Measurements from ENCODE around the gene CD1B. TPM values are rescaled to one million over a fixed set of nuclear protein-coding genes. Genes with fewer than 3 reads are reported as not detected.

CD1B gene
- total and polyA plus RNA-seq, 9 of the 15 experiments (the other 6 are each of a cell fraction or from before 2014, with no cell fraction given): not detected

- FAIRE-seq (no peak), DNase-seq (ENCODE audit: extremely low read depth in 1 of 4, low spot score in 3 of 4) (no peak), ATAC-seq (no peak)
- no peak overlapping the region for H3K9ac ChIP-seq (ENCODE audit: insufficient read depth in 1 of 2, low read depth in 2 of 2, low read length in 2 of 2)
- 0% methylated on average over 7 of the region's 7 CpGs for WGBS (ENCODE audit: insufficient coverage, low coverage, missing lambda C conversion rate)
- H4K20me1 ChIP-seq (replicated peaks; ENCODE audit: control insufficient read depth, insufficient read depth, low read length): no peaks in the 10 kb centered on the region
- H3K27me3 ChIP-seq (ENCODE audit: control insufficient read depth in 2 of 2, insufficient read depth in 2 of 2, low read length in 2 of 2): no peaks in the 10 kb centered on the region
- H3K4me2 ChIP-seq (ENCODE audit: insufficient read depth, low read length): no peak overlapping the region
- ChIA-PET CTCF (ENCODE audit: low intra/inter-chr PET ratio) (interaction anchor here (0.6 kb wide), 1 partner anchor 1905 kb away, joined by 3 read pairs; no protein-coding TSS in a partner anchor), POLR2A (no interaction called here)
- intact Hi-C loops (cut with micrococcal nuclease): no loop called here
- no peak overlapping the region for H3K4me3 ChIP-seq
- H3K79me2 ChIP-seq (ENCODE audit: control insufficient read depth, insufficient read depth, low read length): no peaks in the 10 kb centered on the region
- in situ Hi-C loops (cut with MboI): no loop called here
- H3K9me3 ChIP-seq (replicated peaks; ENCODE audit: control insufficient read depth, insufficient read depth, low read depth, low read length): no peaks in the 10 kb centered on the region
- no peaks in the 10 kb centered on the region for H3K4me1 ChIP-seq (replicated peaks in 1 of 2; ENCODE audit: control insufficient read depth in 2 of 2, insufficient read depth in 2 of 2, low read length in 2 of 2)
- H3K36me3 ChIP-seq (ENCODE audit: control insufficient read depth, insufficient read depth, low read length): no peaks in the 10 kb centered on the region
- TF ChIP-seq RHOXF2B (CRISPR knock-in tag; conservative IDR thresholded peaks at IDR 0.05) (no peak), ZNF592 (IDR thresholded peaks at IDR 0.05) (no peak), ZNF217 (CRISPR knock-in tag; IDR thresholded peaks at IDR 0.05) (no peak), RBM14 (IDR thresholded peaks at IDR 0.05; ENCODE audit: borderline replicate concordance, insufficient read depth, low read depth, low read length) (no peak), ZBTB2 (IDR thresholded peaks at IDR 0.05) (no peak), ZNF408 (CRISPR knock-in tag; IDR thresholded peaks at IDR 0.05; ENCODE audit: low read depth) (no peak), ZNF551 (CRISPR knock-in tag; IDR thresholded peaks at IDR 0.05) (no peak), DMBX1 (CRISPR knock-in tag; IDR thresholded peaks at IDR 0.05; ENCODE audit: borderline replicate concordance) (no peak), PRMT5 (CRISPR knock-in tag; IDR thresholded peaks at IDR 0.05) (no peak), ZNF347 (CRISPR knock-in tag; IDR thresholded peaks at IDR 0.05; ENCODE audit: low read depth) (no peak)
- TF ChIP-seq, protein P1, sequence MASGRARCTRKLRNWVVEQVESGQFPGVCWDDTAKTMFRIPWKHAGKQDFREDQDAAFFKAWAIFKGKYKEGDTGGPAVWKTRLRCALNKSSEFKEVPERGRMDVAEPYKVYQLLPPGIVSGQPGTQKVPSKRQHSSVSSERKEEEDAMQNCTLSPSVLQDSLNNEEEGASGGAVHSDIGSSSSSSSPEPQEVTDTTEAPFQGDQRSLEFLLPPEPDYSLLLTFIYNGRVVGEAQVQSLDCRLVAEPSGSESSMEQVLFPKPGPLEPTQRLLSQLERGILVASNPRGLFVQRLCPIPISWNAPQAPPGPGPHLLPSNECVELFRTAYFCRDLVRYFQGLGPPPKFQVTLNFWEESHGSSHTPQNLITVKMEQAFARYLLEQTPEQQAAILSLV (tag; IDR thresholded peaks at IDR 0.05): no peak
- no peak overlapping the region for H3K27ac ChIP-seq (ENCODE audit: extremely low read depth, low read depth, low read length)
- no peaks in the 10 kb centered on the region for H3K9me1 ChIP-seq (ENCODE audit: control insufficient read depth, insufficient read depth, low read length)
- BruUV-seq (replicated peaks): no TSS peak
- no peak overlapping the region for H2AFZ ChIP-seq (ENCODE audit: low read depth, low read length)
Measured at GRCh38 chr1:158329300-158329699, 2.0 kb downstream of the CD1B start.

All from K562 (cell line).